Suprapubic skin (tissue), 4 donors: ENCODE data around the gene PRAMEF1.

ENCODE experiments used
- EP300 ChIP-seq: sonication (generic); formaldehyde crosslinking; IDR thresholded peaks from one replicate; pipeline ENCODE4 v1.6.1; 2017; ENCODE audit warnings: antibody characterized with exemption
- POLR2A ChIP-seq, 2 donors: fragments of 450-650 bp; IDR thresholded peaks; one replicate each; pipeline ENCODE4 v1.6.1; 2017; ENCODE audit warnings: antibody characterized with exemption in 2 of 2, mild to moderate bottlenecking in 2 of 2, moderate library complexity in 2 of 2
- POLR2AphosphoS5 ChIP-seq, 3 donors: sonication (generic); formaldehyde crosslinking; IDR thresholded peaks; one replicate each; pipeline ENCODE4 v1.6.1; 2017; ENCODE audit warnings: antibody characterized with exemption in 3 of 3
- TF ChIP-seq, protein P1 (sequence below), 2 donors: fragments of 200-600 bp in 1 of 2; fragments of 450-650 bp in 1 of 2; sonication (generic) in 1 of 2; IDR thresholded peaks; one replicate each; pipeline ENCODE4 v1.5.1; 2016 to 2019; ENCODE audit warnings: antibody characterized with exemption in 2 of 2, mild to moderate bottlenecking in 1 of 2, moderate library complexity in 1 of 2

DNA sequence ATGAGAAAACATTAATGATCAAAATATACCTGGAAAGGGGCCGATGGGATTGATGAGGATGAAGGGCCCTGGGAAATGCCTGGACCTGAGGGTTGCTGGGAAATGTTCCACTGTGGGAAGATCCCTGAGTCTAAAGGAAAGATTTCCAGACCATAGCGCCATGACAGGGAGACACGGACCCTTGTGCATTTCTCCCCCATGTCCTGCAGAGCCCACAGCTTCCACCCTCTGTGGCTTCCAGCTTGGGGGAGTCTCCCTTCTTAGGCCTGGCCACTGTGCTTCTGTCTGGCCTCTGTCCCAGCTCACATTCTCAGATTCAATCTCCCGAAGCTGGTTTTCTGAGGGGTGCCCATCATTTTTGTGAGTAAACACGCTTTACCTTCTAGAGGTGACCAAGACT, 18.7 kb upstream of the PRAMEF1 start:
- TF ChIP-seq, protein P1, sequence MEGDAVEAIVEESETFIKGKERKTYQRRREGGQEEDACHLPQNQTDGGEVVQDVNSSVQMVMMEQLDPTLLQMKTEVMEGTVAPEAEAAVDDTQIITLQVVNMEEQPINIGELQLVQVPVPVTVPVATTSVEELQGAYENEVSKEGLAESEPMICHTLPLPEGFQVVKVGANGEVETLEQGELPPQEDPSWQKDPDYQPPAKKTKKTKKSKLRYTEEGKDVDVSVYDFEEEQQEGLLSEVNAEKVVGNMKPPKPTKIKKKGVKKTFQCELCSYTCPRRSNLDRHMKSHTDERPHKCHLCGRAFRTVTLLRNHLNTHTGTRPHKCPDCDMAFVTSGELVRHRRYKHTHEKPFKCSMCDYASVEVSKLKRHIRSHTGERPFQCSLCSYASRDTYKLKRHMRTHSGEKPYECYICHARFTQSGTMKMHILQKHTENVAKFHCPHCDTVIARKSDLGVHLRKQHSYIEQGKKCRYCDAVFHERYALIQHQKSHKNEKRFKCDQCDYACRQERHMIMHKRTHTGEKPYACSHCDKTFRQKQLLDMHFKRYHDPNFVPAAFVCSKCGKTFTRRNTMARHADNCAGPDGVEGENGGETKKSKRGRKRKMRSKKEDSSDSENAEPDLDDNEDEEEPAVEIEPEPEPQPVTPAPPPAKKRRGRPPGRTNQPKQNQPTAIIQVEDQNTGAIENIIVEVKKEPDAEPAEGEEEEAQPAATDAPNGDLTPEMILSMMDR (IDR thresholded peaks at IDR 0.05) = no peak
- no peak for TF ChIP-seq POLR2A (IDR thresholded peaks at IDR 0.05)
- no peak for TF ChIP-seq EP300
- TF ChIP-seq POLR2AphosphoS5 (IDR thresholded peaks at IDR 0.05) = no peak
